RCC 7860 (cell line): Measurements from ENCODE around the gene ARMH3.

ENCODE experiments used
- DNase-seq: peaks from one replicate; pipeline ENCODE4 v3.0.0-alpha.2; 2015; ENCODE audit warnings: low spot score
- FAIRE-seq: peaks from 2 replicates; lab custom pipeline; 2012; peaks lifted over from hg19 to GRCh38; lab: Jason Lieb, UNC

The ARMH3 gene

DNA sequence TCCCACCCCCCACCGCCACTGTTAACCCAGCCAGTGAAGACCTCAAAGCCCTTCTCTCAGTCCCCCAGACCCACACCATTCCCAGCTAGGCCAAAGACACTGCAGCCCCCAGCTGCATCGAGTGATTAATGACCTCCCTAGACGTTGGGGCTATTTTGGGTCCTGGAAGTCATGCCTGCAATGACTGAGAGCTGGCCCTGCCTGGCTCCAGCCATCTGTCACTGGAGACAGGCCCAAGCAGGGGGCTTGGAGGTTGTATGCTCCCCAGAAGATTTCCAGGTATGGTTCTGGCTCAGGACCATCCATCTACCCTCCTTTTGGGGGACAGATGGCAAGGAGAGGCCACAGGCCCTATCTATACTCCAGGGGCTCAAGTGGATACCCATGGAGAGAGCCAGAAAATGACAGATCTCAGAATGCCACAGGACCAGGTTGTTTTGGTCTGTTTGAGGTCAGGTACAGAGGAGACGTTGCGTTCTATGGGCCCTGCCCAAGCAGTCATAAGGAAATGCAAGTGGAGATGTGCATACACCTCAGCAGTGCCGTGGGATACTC lies 217.5 kb downstream of the ARMH3 start:
- no peak for FAIRE-seq
- DNase-seq: no peak

DNA sequence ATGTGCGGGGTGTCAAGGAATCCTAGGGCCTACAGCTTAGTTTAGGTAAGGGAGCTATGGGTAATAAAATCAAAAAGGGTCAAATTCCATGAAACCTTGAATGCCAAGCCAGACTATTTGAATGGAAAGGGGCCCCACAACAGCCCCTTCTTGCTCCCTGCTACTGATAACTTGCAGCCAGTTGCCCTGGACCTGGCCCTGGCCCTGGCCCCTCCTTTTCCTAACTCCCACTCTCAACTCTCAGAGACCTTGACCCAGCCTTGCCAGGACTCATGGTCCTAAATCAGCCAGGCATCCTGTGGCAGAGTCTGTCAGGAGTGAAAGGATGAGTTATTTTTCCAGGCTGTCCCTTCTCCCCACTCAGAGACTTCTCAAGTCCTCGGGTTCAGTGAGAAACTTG lies 218.2 kb downstream of the ARMH3 start:
- no peak for DNase-seq
- no peak for FAIRE-seq

DNA sequence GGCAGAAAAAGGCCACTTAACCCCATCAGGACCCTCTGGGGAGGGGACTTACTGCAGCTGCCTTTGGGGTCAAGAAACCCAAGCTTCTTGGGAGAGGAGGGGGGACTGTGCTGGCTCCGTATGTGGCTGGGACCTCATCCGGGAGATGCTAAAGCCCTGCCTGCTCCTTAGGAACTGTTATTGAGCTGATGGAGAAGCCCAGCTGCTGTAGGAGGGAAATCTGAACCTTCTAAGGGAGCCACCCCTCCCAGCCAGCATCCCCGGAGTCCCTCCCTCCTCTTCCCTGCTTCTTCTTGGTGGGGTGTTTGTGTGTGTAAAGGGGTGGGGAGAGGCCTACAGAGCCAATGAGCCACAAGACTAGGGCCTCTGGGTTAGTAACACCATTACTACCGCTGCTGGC lies 220.6 kb downstream of the ARMH3 start:
- DNase-seq (no peak), FAIRE-seq (no peak)

DNA sequence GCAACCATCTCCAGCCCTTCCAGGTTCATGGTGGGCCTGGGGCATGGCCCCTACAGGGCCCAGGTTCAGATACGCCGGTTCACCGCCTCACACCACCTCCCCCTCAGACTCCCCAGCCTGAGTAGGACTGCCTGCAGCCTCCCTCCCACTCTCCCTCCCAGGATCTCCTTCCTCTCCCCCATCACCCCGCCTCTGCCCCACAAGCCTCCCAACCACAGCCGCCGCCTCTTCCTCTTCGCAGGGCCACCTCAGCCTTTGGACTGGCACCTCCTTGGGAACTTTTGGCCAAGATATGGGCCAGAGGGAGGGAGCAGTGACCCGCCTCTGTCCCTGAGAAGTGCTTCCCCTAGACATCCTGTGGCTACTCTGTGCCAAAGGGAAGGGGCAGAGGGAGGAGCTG lies 221.6 kb downstream of the ARMH3 start:
- DNase-seq (no peak), FAIRE-seq (no peak)

DNA sequence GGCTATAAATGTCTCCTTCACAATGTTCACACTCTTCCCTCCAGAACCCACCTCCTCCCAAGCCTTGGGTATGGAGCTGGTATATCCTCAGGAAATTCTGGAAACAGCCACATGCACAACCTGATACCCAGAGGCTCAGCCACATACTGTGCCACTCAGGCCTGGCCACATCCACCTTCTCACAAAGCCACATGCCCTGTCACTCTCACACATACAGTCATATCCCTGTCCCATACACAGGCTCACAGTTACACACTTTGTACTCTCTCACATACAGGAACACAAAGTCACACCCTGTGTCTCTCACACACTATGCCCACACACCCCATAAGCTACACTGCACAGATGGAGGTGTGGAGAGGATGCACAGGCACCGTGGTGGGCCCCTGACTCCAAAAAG lies 222.5 kb downstream of the ARMH3 start:
- FAIRE-seq: no peak

DNA sequence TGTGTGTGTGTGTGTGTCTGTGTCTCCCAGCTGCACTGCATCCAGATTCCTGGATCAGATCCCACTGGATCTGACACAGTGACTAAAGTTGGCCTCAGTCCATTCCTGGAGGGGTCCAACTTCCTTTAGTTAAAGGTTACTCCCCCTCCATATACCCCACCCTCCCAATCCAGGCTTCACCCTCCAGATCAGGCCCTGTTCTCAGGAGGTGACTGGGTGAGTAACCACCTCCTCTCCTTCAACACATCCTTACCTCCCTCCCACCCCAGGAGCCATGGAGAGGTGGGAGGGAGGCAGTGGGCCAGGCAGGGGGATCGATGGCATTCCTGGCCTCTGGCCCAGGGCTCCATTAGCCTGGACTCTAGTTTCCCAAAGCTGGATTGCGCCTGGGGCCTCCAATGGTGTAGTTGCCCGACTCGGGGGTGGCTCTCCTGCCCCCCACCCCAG lies 223.6 kb downstream of the ARMH3 start:
- no peak for DNase-seq
- FAIRE-seq: no peak

More for the DNA sequence above, 222.5 kb downstream of the ARMH3 start:
- no peak for DNase-seq

DNA sequence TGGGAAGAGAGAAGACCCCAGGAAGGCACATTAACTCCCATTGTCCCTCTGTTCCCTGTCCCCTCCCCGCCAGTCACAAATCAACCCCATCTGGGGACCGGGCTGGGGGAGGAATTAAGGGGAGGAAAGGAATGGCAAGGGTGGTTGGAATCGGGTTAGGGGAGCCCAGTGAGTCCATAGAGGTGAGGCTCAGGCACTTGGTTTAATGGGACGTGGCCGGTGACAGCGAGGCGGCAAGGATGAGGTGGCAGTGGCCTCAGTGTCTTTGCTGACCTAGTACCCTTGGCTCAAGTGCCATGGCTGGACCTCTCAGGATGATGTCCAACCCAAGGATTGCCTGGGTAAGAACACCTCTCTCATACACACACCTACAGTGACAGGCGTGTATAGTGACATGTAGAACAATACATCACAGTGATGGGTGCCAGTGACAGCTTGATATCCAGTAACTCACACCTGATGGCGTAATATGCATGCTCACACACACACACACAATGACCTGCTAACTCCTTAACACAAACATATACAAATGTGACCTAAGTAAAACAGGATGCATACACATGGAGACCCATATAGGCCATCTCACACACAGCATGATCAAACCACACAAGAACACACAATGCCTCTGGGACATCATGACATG lies 224.7 kb downstream of the ARMH3 start:
- FAIRE-seq (no peak), DNase-seq (no peak)

DNA sequence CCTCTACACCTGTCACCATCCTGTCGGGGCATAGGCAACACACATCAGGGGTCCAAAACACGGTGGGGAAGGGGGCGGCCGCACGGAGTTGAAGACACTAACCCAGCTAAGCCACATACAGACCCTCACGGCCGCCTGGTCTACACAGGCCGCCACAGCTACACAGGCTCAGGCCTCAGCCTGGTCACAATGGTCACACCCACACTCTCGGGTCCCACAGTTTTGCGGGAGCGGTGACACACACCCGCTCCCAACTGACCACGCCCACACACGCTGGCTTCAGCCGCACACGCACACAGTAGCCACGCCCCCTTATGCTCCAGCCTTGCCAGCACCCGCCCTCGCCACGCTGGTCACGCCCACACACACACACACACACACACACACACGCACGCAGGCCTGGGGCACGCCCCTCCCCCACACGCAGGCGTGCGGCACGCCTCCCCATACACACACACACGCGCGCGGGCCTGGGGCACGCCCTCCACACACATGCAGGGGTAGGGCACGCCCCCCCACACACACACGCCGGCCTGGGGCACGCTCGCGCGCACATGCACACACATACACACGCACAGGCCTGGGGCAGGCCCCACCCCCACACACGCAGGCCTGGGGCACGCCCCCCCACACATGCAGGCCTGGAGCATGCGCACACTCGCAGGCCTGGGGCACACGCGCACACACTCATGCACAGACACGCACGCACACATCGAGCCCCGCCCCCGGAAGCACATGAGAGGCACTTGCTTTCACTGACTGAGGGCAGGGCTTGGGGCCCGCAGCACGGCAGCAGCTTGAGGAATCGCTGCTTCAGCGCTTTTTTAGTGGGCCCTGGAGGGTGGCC lies 225.4 kb downstream of the ARMH3 start:
- FAIRE-seq (no peak), DNase-seq (peak; percentile 50)

DNA sequence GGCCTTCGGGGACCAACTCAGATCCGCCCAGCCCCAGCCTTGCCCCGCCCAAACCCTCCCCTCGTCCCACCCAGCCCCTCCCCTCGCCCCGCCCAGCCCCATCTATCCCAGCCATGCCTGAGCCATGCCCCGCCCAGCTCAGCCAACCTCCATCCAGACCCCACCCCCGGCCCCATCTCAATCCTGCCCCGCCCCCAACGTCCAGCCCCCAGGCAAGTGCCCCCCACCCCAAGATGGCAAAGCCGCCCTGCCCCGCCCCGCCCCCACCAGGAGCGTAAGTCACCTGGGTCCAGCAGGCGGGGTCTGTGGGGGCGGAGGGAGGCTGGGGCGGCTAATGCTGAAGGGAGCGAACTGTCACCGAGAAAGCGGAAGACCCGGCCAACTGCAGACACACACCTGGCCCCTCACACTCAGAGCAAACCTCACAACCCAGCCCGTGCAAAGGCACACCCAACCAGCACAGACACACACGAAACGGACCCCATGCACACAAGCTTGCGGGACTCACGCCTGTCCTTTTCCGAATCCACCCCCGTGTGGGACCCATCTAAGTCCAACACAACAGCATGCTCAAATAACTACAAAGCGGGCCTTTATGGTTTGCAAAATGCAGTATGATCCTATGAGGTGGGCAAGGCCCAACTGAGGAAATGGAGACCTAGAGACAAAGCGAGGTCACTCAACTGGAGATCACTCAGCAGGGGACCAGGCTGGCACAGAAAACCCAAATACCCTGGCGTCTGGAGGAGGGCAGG lies 226.2 kb downstream of the ARMH3 start:
- FAIRE-seq (no peak), DNase-seq (no peak)

DNA sequence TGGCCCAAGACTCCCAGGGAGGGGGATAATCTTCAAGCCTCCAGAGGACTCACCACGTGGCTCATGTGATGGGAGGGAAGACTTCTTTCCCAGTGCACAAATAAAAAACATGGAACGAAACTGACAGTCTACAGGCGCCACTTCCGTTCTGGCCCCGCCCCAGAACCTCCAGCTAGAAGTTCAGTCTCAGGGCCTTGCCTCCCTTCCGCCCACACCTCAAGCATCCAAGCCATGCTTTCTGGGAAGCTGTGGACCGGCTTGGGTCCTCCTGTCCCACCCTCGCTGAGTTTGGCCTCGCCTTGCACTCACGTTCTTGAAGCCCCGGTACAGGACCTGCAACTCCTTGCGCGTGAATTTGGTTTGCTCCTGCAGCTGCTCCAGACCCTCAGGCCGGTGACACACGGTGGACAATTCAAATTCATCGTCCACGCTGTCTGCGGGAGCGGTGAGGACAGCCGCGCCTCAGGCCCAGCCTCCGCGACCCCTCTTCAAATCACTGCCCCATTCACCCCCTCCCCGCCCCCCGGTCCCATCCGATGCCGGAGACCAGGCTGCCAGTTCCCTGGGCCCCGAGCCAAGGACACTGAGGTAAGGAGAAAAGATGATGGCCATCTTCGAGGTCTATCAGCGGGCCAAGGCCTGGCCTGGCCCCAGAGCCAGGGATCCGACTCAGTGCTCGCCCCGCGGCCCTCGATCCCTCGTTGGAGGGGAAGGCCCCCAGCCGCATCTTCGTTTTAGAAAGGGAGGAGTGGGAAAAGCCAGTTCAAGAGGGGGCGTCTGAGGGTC lies 227.0 kb downstream of the ARMH3 start:
- FAIRE-seq: no peak
- DNase-seq: no peak

DNA sequence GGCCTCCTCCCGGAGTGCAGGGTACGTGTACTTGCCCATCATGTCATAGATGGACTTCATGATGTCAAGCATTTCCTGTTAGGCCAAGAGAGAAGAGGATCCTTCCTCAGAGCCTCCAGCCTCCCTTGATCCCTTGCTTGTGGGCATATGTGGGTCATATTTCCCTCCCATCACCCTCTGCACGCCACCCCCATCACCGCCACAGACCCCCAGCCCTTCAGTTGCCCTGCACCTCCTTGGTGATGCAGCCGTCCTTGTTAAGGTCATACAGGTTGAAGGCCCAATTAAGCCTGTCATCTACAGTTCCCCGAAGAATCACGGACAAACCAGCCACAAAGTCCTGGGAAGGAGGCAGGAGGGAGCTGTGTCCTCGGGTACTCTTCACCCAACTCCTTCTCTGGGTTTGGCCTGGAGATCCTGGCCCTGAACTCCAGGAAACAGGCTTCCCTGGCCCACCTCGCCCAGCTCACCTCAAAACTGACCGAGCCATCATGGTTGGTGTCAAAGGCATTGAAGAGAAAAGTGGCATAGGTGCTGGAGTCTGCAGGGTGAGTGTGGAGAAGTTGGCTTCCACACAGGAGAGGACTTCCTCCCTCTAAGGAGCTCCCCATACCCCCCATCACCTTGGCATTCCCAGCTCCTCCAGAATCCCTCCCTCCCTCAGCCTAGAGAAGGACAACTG lies 227.9 kb downstream of the ARMH3 start:
- DNase-seq: no peak
- FAIRE-seq: no peak

DNA sequence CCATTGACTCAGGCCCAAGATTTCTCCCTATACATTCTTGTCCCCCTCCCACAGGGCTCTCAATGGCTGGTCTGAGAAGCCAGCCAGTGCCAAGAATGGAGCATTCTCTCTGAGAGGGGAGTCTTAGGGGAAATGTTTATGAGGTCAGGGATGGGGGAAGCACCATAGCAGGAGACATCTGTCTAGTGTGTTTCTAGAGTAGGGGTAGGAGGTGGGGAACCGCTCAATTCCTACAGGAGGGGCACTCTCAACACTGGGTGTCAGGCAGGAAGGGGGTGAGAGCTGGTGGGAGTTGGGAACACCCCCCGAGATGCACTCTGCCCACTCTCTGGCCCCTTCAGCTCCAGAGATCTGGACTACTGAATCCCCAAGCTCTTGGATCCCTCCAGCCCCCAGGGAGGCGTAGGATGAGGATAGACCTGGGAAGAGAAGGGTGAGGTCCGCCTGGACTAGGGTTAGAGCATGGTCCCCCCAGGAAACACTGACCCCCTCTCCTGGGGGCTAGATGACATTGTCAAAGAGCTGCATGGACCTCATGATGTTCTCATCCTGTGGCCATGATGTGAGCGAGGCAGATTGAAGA lies 229.0 kb downstream of the ARMH3 start:
- no peak for DNase-seq
- no peak for FAIRE-seq

DNA sequence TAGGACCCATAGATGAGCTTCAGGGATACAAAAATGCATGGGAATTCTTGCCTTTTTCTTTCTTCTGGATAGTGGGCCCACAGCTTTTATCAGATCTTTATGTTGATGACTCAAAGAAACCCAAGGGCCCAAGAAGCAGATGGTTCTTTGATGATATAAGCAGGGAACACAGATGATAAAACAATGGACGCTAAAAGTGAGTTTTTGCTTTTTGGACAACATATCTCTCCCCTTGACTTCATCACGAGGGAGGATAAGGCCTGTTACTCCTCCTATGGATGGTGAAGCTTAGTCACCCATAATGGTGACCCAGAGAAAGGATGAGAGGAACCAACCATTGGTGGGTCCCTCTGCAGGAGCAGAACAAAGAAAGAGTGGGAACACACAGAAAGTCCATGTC lies 231.2 kb downstream of the ARMH3 start:
- FAIRE-seq: no peak

DNA sequence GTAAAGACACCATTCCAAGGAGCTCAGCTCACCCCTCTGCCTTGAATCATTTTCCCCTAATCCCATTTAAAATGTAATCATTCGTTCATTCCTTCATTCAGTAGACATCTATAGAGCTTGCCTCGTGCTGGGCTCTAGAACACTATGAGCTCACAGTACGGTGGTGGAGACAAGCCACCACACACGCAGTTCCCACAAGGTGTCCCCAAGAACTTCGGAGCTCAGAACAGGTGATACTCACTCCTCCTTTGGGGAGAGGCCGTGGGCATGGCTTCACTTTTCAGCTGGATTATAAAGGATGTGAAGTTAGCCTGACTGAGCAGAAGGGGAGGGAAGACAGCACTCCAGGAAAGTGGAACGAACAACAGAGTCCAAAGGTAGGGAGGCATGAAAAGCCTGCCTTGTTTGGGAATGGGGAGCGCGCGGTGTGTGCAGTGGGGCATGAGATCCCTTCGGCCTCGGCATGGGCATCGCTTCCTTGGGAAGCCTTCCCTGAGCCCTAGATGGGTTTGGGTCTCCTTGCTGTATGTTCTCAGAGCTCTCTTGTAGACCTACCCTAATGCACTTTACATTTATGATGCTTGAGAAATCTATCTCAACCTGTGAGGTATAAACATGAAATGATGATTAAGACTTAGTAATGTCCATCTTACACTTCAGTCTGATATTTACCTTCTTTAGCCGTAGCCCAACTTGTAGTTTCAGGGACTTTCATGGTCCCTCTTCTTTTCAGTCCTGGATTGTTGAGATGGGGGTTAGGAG lies 236.9 kb downstream of the ARMH3 start:
- no peak for DNase-seq
- FAIRE-seq: no peak

More for the DNA sequence above, 231.2 kb downstream of the ARMH3 start:
- no peak for DNase-seq

DNA sequence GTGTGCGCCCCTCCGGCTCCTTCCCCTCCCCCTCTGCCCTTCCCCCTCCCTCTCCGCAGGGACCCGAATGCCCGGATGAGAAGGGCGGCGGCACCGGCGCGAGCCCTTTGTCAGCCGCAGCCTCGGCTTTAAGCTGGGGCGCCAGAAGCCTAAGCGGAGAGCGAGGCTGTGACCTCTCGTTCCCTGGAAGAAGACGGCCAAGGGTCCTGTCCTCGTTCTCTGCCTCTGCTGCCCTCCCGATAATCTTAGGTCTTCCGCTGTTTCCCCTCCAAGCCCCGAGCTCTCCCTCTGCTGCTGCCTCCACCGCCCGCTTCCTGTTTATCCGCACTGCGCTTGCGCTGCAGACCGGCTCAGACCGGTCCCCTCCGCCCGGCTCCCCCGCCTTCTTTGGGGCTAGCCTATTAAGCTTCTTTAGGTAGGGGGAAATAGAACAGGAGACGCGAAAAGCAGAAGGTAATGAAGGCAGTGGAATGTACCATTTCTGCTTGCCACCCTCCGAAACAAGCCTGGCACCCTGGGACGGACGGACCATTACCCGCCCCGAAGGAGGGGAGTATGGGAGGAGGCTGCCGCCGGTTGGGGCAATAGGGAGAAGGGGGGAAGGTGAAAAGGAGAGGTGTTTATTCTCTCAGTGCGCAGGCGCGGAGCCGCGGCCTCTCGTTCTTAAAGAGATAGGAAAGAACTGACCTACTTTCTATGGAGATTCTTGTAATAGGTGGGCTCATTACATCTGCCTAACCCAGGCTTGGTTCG lies 237.7 kb downstream of the ARMH3 start, which contains the start of gene OGA:
TSS of gene OGA (minus strand) at position 326 of the 753 bp plus-strand sequence. CDS start 422 bp downstream, outside the sequence.
- DNase-seq (peak; percentile 100), FAIRE-seq (peak; percentile 94)

DNA sequence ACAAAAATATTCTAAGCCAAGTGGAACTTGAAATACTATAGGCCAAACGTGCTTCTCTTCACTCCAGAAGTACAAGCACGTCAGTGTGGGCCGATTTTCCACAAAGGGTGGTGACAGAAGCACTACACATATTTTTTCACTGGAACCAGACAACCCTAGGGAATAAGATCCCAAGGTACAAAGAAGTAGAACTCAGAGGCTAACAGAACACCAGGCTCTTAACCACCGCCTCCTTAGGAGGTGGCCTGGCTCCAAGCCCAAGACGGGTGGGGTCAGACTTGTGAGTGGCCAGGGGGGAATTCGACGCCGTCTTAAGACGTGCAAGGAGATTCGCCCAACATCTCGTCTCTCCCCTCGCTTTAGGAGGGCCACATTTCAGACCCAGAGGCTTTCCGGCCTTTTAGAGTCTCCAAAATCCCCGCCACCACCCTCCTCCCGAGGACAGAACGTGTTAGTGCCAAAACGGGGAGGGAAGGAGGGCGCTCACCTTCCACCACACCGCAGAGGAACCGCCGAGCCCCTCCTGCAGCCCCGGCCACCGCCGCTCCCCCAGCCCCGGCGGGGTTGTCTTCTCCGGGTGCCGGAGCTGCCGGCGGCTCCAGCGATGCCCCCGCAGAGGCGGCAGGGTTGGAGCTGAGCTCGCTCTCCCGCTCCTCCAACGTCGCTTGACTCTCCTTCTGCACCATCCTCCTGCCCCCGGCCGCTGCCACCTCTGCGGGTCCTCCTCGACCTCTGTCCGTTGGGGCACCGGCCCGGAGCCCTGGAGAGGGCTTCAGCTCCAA lies 238.4 kb downstream of the ARMH3 start:
- FAIRE-seq: peak; percentile 74
- peak; percentile 82 for DNase-seq

DNA sequence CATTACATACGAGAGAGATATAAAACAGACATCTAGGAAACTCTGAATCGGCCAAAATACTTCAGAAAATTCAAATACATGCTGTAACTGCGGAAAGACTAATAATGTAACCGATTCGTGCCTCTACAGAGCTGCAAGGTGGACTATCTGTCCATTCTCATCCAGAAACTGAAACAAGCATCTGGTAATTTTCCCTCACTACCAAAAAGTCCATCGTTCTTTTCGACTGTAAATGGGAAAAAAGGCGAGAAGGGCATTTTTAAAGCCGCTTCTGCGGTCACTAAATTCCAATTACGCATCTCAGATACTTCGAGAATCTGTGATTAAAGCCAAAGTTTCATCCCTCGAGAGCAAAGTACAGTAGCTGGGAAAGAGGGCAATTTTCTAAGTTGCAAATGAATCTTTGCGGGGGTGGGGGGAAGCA lies 239.0 kb downstream of the ARMH3 start:
- no peak for DNase-seq
- FAIRE-seq: no peak
